Measurements from ENCODE around the gene CUX1.
"Not testable (repeated sequence)": the region's sequence is repeated elsewhere in the genome, so short reads cannot be mapped to it uniquely, and the experiment has no call there.

The CUX1 gene

DNA sequence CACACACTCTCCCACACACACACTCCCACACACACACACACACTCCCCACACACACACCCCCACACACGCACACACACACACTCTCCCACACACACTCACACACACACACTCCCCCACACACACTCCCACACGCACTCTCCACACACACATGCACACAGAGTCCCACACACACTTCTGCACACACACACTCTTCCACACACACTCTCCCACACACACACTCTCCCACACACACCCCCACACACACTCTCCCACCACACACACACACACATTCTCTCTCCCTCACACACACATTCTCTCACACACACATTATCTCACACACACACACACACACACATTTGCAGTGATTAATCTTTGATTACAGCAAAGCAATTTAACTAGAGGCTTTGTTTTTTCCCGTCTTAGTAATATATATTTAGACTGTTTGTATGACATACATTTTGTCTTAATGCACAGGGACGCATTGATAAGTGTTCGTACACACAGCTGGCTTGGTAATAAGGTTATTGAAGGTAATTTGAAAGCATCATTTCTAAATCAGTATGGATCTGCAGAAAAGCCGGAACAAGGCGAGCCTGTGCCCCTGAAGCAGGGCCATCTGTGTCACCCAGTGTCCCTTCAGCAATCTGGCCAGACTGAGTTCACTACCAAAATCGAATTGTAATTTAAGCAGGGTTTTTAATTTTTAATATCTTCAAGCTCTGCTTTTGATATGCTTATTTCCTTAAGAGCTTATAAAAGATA lies 399.3 kb downstream of the CUX1 start:
- no peak for DNase-seq (ENCODE audit: low read depth)

DNA sequence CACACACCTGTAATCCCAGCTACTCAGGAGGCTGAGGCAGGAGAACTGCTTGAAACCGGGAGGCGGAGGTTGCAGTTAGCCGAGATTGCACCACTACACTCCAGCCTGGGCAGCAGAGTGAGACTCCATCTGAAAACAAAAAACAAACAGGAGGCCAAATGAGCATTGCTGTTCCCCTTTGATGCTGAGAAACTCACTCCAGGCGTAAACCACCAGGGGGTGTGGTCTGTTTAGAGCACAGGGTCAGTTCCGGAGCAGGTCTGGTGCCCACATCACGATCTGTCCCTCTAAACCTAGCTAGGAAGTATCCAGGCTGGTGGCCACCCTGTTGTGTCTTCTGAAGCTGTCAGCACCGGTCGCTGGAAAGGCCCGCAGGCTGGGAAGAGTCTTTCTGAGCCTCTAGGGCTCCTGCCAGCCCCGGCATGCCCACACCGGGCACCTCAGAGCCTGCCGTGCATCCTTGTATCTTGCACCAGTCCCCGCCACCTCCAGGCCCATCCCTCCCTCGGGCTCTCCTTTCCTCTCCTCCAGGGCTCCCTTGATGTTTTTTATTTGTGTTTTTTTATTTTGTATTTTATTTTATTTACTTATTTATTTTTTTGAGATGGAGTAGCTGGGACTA lies 402.9 kb downstream of the CUX1 start:
- DNase-seq (ENCODE audit: low read depth), result no peak

DNA sequence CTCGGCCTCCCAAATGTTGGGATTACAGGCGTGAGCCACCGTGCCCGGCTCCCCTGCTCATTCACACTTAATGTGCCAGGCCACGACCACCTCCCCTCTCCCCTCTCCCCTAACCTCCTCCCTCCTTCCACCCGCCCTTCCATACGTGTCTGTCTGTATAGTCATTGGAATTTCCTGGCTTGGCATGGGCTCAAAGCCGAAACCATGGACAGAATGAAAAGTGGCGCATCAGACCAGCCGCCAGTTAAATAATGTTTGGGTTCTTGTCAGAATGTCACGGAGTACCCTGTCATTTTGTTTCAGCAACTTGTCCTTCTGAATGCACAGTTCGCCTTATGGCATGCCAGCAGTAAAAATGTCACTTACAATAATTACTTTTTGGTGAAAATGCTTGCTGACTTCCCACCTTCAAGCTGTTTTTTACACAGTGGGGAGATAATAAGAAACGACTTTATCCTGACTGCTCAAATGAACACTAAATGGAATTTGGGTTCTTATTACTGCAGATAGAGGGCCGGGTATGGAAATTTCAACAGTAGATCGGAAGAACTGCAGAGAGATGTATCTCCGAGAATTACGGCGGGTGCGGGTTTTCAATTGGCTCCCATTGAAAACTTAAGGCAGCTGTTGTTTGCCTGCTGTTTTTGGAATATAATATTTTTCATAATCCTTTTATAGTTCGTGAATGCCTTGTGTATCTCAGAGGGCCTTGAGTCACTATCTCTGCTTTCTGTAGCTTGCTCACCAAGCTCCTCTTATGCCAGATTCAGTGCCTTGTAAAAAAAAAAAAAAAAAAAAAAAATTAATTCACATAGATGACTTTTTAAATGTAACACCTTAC lies 403.8 kb downstream of the CUX1 start:
- DNase-seq (ENCODE audit: low read depth), result no peak

DNA sequence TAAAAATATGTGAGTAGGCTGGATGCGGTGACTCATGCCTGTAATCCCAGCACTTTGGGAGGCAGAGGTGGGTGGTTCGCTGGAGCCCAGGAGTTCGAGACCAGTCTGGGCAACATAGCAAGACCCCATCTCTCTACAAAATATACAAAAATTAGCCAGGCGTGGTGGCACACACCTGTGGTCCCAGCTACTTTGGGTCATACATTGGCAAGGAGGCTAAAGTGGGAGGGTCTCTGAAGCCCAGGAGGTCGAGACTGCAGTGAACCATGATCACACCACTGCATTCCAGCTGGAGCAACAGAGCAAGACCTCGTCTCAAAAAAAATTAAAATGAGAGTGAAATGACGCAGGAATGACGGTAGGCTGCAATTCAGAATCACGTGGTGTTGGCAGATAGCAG lies 404.5 kb downstream of the CUX1 start:
- DNase-seq (ENCODE audit: low read depth), result no peak

GRCh38 chr7:102222445-102222844 lies 405.0 kb downstream of the CUX1 start:
- no peak for DNase-seq (ENCODE audit: low read depth)

DNA sequence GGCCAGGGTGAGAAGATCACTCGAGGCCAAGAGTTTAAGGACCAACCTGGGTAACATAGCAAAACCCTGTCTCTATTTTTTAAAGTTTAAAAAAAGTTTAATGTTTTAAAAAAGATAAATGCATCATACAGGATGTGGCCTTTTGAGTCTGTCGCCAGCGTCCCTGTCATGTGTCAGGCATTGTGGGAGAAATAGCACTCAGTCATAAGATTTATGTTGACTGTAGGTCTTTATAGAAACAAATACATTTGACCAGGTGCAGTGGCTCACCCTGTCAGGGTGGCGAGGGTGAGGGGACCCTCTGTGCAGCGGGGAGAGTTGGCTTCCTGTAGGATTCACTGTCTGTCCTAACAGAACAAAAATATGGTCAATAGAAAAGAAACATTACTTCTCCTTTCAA lies 405.8 kb downstream of the CUX1 start:
- DNase-seq (ENCODE audit: low read depth), result no peak

- DNase-seq (ENCODE audit: low read depth), result no peak
These were observed 407.6 kb downstream of the CUX1 start for GRCh38 chr7:102225025-102225424.

- DNase-seq (ENCODE audit: low read depth), result no peak
These were observed 409.9 kb downstream of the CUX1 start for GRCh38 chr7:102227371-102227770.

DNA sequence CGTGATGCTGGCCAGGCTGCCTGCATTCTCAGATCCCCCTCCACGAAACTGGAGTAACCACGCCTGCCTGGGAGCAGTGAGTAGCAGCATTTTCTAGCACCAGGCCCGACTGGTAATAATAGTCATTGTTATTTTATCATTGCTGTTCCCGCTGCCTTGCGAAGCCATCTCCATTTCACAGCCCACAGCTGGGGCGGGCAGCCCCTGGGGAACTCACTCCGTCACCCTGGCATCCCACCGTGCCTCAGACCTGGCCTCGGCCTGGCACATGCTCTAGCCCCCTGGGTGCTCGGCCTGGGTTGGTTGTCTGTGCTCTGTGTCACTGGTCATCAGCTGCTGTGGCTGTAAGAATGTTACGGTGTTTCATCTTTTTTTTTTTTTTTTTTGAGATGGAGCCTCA lies 411.5 kb downstream of the CUX1 start:
- no peak for DNase-seq (ENCODE audit: low read depth)

- not testable (repeated sequence) for DNase-seq (ENCODE audit: low read depth)
These were observed 412.7 kb downstream of the CUX1 start for GRCh38 chr7:102230162-102230561.

DNA sequence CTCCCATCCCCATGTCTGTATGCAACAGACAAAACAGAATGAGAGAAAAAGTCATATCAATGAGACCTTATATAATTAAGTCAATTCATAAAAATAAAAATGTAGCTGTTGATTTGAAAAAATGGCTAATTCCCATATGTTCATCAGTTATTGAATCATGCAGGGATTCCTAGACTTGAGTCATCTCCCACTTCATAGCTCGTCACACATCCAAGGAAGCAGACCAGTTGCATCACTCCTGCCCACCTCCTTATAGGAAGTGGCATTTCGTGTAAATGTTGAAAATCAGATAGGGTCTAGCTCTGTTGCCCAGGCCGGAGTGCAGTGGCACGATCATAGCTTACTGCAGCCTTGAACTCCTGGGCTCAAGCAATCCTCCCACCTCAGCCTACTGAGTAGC lies 413.2 kb downstream of the CUX1 start:
- DNase-seq (ENCODE audit: low read depth), result no peak

GRCh38 chr7:102232611-102233286 lies 415.3 kb downstream of the CUX1 start:
- DNase-seq (ENCODE audit: low read depth), result no peak

DNA sequence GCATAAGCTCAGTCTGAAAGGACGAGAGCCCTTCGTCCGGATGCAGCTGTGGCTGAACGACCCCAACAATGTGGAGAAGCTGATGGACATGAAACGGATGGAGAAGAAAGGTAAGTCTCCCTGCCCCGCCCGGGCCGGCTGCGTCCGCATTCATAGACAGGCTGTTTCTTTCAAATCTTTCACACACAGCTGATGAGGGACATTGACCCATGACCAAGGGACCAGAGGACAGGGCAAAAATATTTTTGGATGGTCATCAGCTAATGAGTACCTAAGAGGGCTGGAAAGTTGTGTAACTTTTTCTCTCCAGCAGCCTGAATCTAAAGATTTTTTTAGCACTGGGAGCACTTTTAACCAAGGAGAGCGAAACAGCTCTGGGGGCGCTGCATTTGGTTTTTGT lies 416.7 kb downstream of the CUX1 start:
- DNase-seq (ENCODE audit: low read depth), result no peak

GRCh38 chr7:102234801-102235550 lies 417.6 kb downstream of the CUX1 start:
- no peak for DNase-seq (ENCODE audit: low read depth)

- no peak for DNase-seq (ENCODE audit: low read depth)
These were observed 418.7 kb downstream of the CUX1 start for GRCh38 chr7:102236102-102236501.

GRCh38 chr7:102236592-102237287 lies 419.3 kb downstream of the CUX1 start:
- DNase-seq (ENCODE audit: low read depth), result no peak

DNA sequence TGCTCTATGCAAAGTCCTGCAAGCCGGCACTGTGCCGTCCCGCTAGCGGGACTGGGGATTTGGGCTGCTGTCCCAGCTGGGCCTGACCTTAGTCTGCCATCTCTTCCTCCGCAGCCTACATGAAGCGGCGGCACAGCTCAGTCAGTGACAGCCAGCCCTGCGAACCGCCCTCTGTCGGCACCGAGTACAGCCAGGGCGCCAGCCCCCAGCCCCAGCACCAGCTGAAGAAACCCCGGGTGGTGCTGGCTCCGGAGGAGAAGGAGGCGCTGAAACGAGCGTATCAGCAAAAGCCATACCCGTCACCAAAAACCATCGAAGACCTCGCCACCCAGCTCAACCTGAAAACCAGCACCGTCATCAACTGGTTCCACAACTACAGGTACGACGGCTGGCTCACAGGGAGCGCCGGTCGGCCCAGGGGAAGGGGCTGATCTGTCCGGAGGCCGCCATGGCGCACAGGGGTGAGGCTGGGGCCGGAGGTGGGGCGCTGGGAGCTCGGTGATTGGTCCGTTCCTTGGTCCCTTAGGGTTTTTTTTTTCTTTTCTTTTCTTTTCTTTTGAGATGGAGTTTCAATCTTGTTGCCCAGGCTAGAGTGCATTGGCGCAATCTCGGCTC lies 421.9 kb downstream of the CUX1 start:
- no peak for DNase-seq (ENCODE audit: low read depth)

GRCh38 chr7:102241431-102241830 lies 424.0 kb downstream of the CUX1 start:
- no peak for DNase-seq (ENCODE audit: low read depth)

DNA sequence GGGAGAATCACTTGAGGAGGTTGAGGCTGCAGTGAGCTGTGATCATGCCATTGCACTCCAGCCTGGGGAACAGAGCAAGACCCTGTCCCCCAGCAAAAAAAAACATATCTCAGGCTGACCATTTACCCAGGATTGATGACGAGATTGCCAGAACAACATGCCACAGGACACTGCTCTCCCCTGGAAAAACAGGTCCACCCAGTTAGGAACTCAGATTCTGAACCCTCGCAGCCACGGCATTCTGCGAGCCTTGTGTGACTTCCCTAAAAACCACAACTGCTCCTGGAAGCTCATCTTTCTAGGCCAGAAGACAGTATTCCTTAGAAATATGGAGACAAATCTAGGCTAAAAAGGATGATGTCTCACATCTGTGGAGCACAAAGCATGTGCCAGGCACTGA lies 427.2 kb downstream of the CUX1 start:
- DNase-seq (ENCODE audit: low read depth), result no peak

- no peak for DNase-seq (ENCODE audit: low read depth)
These were observed 430.6 kb downstream of the CUX1 start for GRCh38 chr7:102248081-102248455.
